ENCODE measurements around the gene PCED1B. TPM values are rescaled to one million over a fixed set of nuclear protein-coding genes. Genes with fewer than 3 reads are reported as not detected.

The PCED1B gene
- total RNA-seq, 1 experiment from 2014 or later: 22.8 TPM

GRCh38 chr12:47281667-47282171, 202.3 kb downstream of the PCED1B start:
- Histone ChIP-seq H3K4me2 (ENCODE audit: low read depth, low read length, poor library complexity, severe bottlenecking) (no peak overlapping the region), H3K4me3 (ENCODE audit: low read length) (no peak overlapping the region), H3K9ac (ENCODE audit: low read length) (no peak overlapping the region)

GRCh38 chr12:47282206-47282605, 202.8 kb downstream of the PCED1B start:
- H2AFZ ChIP-seq (ENCODE audit: low read length): no peak overlapping the region
- DNase-seq: no peak
- no peaks in the 10 kb centered on the region for H4K20me1 ChIP-seq (ENCODE audit: insufficient read depth, low read depth, low read length)

More at GRCh38 chr12:47281667-47282171, 202.3 kb downstream of the PCED1B start:
- Histone ChIP-seq H3K27ac (ENCODE audit: low read length) (no peak overlapping the region), H2AFZ (ENCODE audit: low read length) (no peak overlapping the region), H3K27me3 (ENCODE audit: low read length) (no peaks in the 10 kb centered on the region), H4K20me1 (ENCODE audit: insufficient read depth, low read depth, low read length) (no peaks in the 10 kb centered on the region), H3K79me2 (ENCODE audit: low read length) (no peaks in the 10 kb centered on the region), H3K36me3 (ENCODE audit: insufficient read depth, low read length) (no peaks in the 10 kb centered on the region), H3K9me2 (replicated peaks; ENCODE audit: insufficient read depth, low read length) (no peaks in the 10 kb centered on the region), H3K4me1 (ENCODE audit: low read length) (peaks cover 4% of the 10 kb centered on the region), H3K9me3 (ENCODE audit: low read length) (no peaks in the 10 kb centered on the region)
- DNase-seq: no peak

More at GRCh38 chr12:47282206-47282605, 202.8 kb downstream of the PCED1B start:
- Histone ChIP-seq H3K27ac (ENCODE audit: low read length) (no peak overlapping the region), H3K9me3 (ENCODE audit: low read length) (no peaks in the 10 kb centered on the region), H3K79me2 (ENCODE audit: low read length) (no peaks in the 10 kb centered on the region), H3K9me2 (replicated peaks; ENCODE audit: insufficient read depth, low read length) (no peaks in the 10 kb centered on the region), H3K4me3 (ENCODE audit: low read length) (no peak overlapping the region), H3K9ac (ENCODE audit: low read length) (no peak overlapping the region), H3K36me3 (ENCODE audit: insufficient read depth, low read length) (no peaks in the 10 kb centered on the region), H3K4me2 (ENCODE audit: low read depth, low read length, poor library complexity, severe bottlenecking) (no peak overlapping the region), H3K27me3 (ENCODE audit: low read length) (no peaks in the 10 kb centered on the region), H3K4me1 (ENCODE audit: low read length) (peaks cover under 1% of the 10 kb centered on the region; the same call in 1 of the 2 replicates)

Small RNA genes lying within 50 kb of the gene (small RNA-seq; reads per million reads assigned to genes)
- gene MIR4698: not detected

Other genes with a start within 250 kb of the PCED1B start
- gene AMIGO2, start 338 bp downstream of the PCED1B start, total RNA-seq (2014; rRNA removed; shearing (Covaris generic); ENCODE audit: low replicate concordance): 1.2 and 1.8 TPM in 2 replicates